ENCODE results near the gene ARHGEF19. TPM values are rescaled to one million over a fixed set of nuclear protein-coding genes. Genes with fewer than 3 reads are reported as not detected.

The ARHGEF19 gene
- total RNA-seq, 1 experiment from 2014 or later = 21.1 TPM

GRCh38 chr1:16173447-16174260 lies 38.8 kb downstream of the ARHGEF19 start:
- no peak overlapping the region for H2BK12ac ChIP-seq (ENCODE audit: insufficient read length, low read depth, low read length)
- H2AK5ac ChIP-seq (ENCODE audit: insufficient read length, low read length) = no peak overlapping the region
- no peaks in the 10 kb centered on the region for H3K79me1 ChIP-seq (ENCODE audit: insufficient read depth, low read depth, low read length, poor library complexity, severe bottlenecking)
- peak overlapping the region; percentile 29 for H3K18ac ChIP-seq (ENCODE audit: insufficient read length, low read depth, low read length)
- no peak overlapping the region for H3K9ac ChIP-seq (ENCODE audit: extremely low read depth, insufficient read length, low read length)
- no peak overlapping the region for H3K4me2 ChIP-seq (ENCODE audit: insufficient read depth, insufficient read length, low read length)
- H3K27ac ChIP-seq (ENCODE audit: insufficient read length, low read depth, low read length) = no peak overlapping the region
- Mint-ChIP-seq H3K27me3 (ENCODE audit: low read depth) (peaks cover 1% of the 10 kb centered on the region; the same call in 1 of the 2 replicates), H3K9me3 (no peaks in the 10 kb centered on the region), H3K4me1 (peaks cover 15 to 30% of the 10 kb centered on the region in 2 experiments), H3K36me3 (ENCODE audit: insufficient read depth in 1 of 3, low read depth in 3 of 3) (no peaks in the 10 kb centered on the region), H3K4me3 (no peak overlapping the region; a peak in 1 of 5 replicates), H3K27ac (no peak overlapping the region; a peak in 2 of 7 replicates)
- TF ChIP-seq CTCF (conservative IDR thresholded peaks at IDR 0.05) = no peak
- no peak overlapping the region for H4K5ac ChIP-seq (ENCODE audit: insufficient read length, low read depth, low read length)
- H4K20me1 ChIP-seq (ENCODE audit: control insufficient read depth, insufficient read depth, insufficient read length) = no peaks in the 10 kb centered on the region
- no peak overlapping the region for H3K23ac ChIP-seq (ENCODE audit: insufficient read length, low read depth, low read length)
- no peak overlapping the region for H2AFZ ChIP-seq (ENCODE audit: low read length)
- no peaks in the 10 kb centered on the region for H3K23me2 ChIP-seq (ENCODE audit: insufficient read length, low read depth, low read length, poor library complexity, severe bottlenecking)
- H2BK20ac ChIP-seq (ENCODE audit: low read depth, low read length, poor library complexity, severe bottlenecking) = no peak overlapping the region
- no peaks in the 10 kb centered on the region for H3K27me3 ChIP-seq (ENCODE audit: insufficient read depth, low read length)
- H3K9me3 ChIP-seq (ENCODE audit: control insufficient read depth, low read depth, low read length) = no peaks in the 10 kb centered on the region
- H3T11ph ChIP-seq (ENCODE audit: low read length) = no peak overlapping the region
- no peak overlapping the region for H2BK15ac ChIP-seq (ENCODE audit: low read depth, low read length)
- H2BK5ac ChIP-seq (ENCODE audit: insufficient read length, low read length) = no peak overlapping the region
- no peak overlapping the region for H3K4ac ChIP-seq (ENCODE audit: low read depth, low read length)
- no CpG with 5 or more reads among the region's 12 CpGs for WGBS (ENCODE audit: extremely low coverage, insufficient read length, low lambda C conversion rate)
- H3K79me2 ChIP-seq (ENCODE audit: insufficient read depth, low read length) = no peaks in the 10 kb centered on the region
- no peak overlapping the region for H3K56ac ChIP-seq (ENCODE audit: insufficient read length, low read depth, low read length)
- H3K14ac ChIP-seq (ENCODE audit: insufficient read depth, low read length) = no peak overlapping the region
- H4K91ac ChIP-seq (ENCODE audit: insufficient read length, low read depth, low read length) = no peak overlapping the region
- H3K4me1 ChIP-seq (ENCODE audit: insufficient read depth, low read length) = peaks cover 6% of the 10 kb centered on the region; the same call in 1 of the 2 replicates
- H2BK120ac ChIP-seq (ENCODE audit: low read depth, low read length, poor library complexity, severe bottlenecking) = no peak overlapping the region
- no peak overlapping the region for H4K8ac ChIP-seq (replicated peaks; ENCODE audit: insufficient read length, low read depth, low read length)
- DNase-seq = peak; percentile 54
